HCT116 (cell line): ENCODE measurements around the gene ACP4.

Experiments used
- CEBPB ChIP-seq: IDR thresholded peaks from 2 replicates; pipeline ENCODE4 v1.6.1; 2012; ENCODE audit warnings: low read depth
- EGR1 ChIP-seq: IDR thresholded peaks from 2 replicates; pipeline ENCODE4 v1.6.1; 2012; ENCODE audit warnings: low read depth
- ELF1 ChIP-seq: IDR thresholded peaks from 2 replicates; pipeline ENCODE4 v1.6.1; 2012; ENCODE audit warnings: low read depth, borderline replicate concordance
- EZH2 ChIP-seq: fragments of 200-600 bp; sonication (generic); IDR thresholded peaks from 2 replicates; pipeline ENCODE4 v1.6.1; 2017; ENCODE audit warnings: antibody characterized with exemption, mixed run types
- EZH2phosphoT487 ChIP-seq: fragments of 200-600 bp; IDR thresholded peaks from 2 replicates; pipeline ENCODE4 v1.6.1; 2018; ENCODE audit warnings: antibody characterized with exemption, borderline replicate concordance
- JUND ChIP-seq: IDR thresholded peaks from 2 replicates; pipeline ENCODE4 v1.6.1; 2012
- POLR2A ChIP-seq: IDR thresholded peaks from 2 replicates; pipeline ENCODE4 v1.7.0; 2011; ENCODE audit warnings: borderline replicate concordance; ENCODE audit not compliant: insufficient read depth, insufficient read length; ENCODE audit errors: extremely low read depth
- POLR2AphosphoS5 ChIP-seq: IDR thresholded peaks from 2 replicates; pipeline ENCODE4 v1.6.1; 2011; ENCODE audit warnings: mild to moderate bottlenecking, low read depth, low read length, moderate library complexity
- RAD21 ChIP-seq: IDR thresholded peaks from 2 replicates; pipeline ENCODE4 v1.6.1; 2012; ENCODE audit warnings: low read depth, mild to moderate bottlenecking
- SIN3A ChIP-seq: IDR thresholded peaks from 2 replicates; pipeline ENCODE4 v1.6.1; 2012; ENCODE audit warnings: low read depth
- SP1 ChIP-seq: IDR thresholded peaks from 2 replicates; pipeline ENCODE4 v1.6.1; 2012; ENCODE audit warnings: low read depth
- YY1 ChIP-seq: IDR thresholded peaks from 2 replicates; pipeline ENCODE4 v1.6.1; 2011; ENCODE audit warnings: low read length, low read depth, moderate library complexity, mild to moderate bottlenecking; ENCODE audit not compliant: insufficient replicate concordance; ENCODE audit errors: extremely low read depth
- TF ChIP-seq, protein P1 (sequence below), 3 experiments: fragments of 200-600 bp in 1 of 3; sonication (generic) in 1 of 3; IDR thresholded peaks in 2 of 3; conservative IDR thresholded peaks in 1 of 3; 2 replicates each; pipeline ENCODE4 v1.5.1; 2012 to 2017; ENCODE audit warnings: low read depth in 2 of 3, low read length in 2 of 3, antibody characterized with exemption in 1 of 3, borderline replicate concordance in 1 of 3, control low read depth in 1 of 3, mild to moderate bottlenecking in 1 of 3, mixed read lengths in 1 of 3, mixed run types in 1 of 3, moderate library complexity in 1 of 3; ENCODE audit not compliant: insufficient read depth in 1 of 3

GRCh38 chr19:50795664-50796073 is 5.5 kb downstream of the ACP4 start:
- TF ChIP-seq EZH2: no peak
- no peak for TF ChIP-seq EZH2phosphoT487
- TF ChIP-seq, protein P1, sequence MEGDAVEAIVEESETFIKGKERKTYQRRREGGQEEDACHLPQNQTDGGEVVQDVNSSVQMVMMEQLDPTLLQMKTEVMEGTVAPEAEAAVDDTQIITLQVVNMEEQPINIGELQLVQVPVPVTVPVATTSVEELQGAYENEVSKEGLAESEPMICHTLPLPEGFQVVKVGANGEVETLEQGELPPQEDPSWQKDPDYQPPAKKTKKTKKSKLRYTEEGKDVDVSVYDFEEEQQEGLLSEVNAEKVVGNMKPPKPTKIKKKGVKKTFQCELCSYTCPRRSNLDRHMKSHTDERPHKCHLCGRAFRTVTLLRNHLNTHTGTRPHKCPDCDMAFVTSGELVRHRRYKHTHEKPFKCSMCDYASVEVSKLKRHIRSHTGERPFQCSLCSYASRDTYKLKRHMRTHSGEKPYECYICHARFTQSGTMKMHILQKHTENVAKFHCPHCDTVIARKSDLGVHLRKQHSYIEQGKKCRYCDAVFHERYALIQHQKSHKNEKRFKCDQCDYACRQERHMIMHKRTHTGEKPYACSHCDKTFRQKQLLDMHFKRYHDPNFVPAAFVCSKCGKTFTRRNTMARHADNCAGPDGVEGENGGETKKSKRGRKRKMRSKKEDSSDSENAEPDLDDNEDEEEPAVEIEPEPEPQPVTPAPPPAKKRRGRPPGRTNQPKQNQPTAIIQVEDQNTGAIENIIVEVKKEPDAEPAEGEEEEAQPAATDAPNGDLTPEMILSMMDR (IDR thresholded peaks at IDR 0.05 in 2 of 3, conservative IDR thresholded peaks at IDR 0.05 in 1 of 3; ENCODE audit: borderline replicate concordance in 1 of 3, insufficient read depth in 1 of 3, low read depth in 2 of 3, low read length in 2 of 3): no peak
- TF ChIP-seq SIN3A: 0 out of 2 replicates have a peak, but pooled peaks have one; percentile 33
- TF ChIP-seq JUND: no peak; the same call in 1 of the 2 replicates
- TF ChIP-seq POLR2A: no peak
- TF ChIP-seq SP1: 0 out of 2 replicates have a peak, but pooled peaks have one; percentile 7
- no peak for TF ChIP-seq EGR1
- no peak for TF ChIP-seq CEBPB
- TF ChIP-seq POLR2AphosphoS5: no peak; the same call in 1 of the 2 replicates
- no peak for TF ChIP-seq YY1
- TF ChIP-seq RAD21: no peak
- no peak for TF ChIP-seq ELF1
